Stimulated activated CD4-positive, alpha-beta T cell treated with anti-CD3 and anti-CD28 coated beads, Interleukin-1b, Interleukin-23, amount 100 ng/mL, for 4 hours (primary cell): ENCODE results near the gene HSD11B2.
A peak's percentile ranks its signal among the peaks of the same experiment; 100 is the strongest.

ENCODE experiments used
- DNase-seq, 2 donors: peaks; one replicate each; pipeline ENCODE4 v3.0.0-alpha.2; 2020; ENCODE audit warnings: low read depth in 2 of 2

The HSD11B2 gene

GRCh38 chr16:67396159-67397035 is 34.5 kb upstream of the HSD11B2 start:
- no peak for DNase-seq

GRCh38 chr16:67397036-67397801 is 33.7 kb upstream of the HSD11B2 start:
- no peak for DNase-seq

- no peak for DNase-seq
These were observed 32.9 kb upstream of the HSD11B2 start for GRCh38 chr16:67397812-67398545.

- DNase-seq = no peak
These were observed 32.2 kb upstream of the HSD11B2 start for GRCh38 chr16:67398546-67399217.

GRCh38 chr16:67399218-67399733 is 31.6 kb upstream of the HSD11B2 start:
- peak; percentile 21 to 50 for DNase-seq

GRCh38 chr16:67399749-67400704 is 30.9 kb upstream of the HSD11B2 start:
- no peak for DNase-seq

GRCh38 chr16:67400901-67401300 is 30.0 kb upstream of the HSD11B2 start:
- no peak for DNase-seq

- no peak for DNase-seq
These were observed 26.9 kb upstream of the HSD11B2 start for GRCh38 chr16:67403976-67404555.

GRCh38 chr16:67404740-67405226 is 26.1 kb upstream of the HSD11B2 start:
- DNase-seq = no peak

- DNase-seq = no peak
These were observed 25.6 kb upstream of the HSD11B2 start for GRCh38 chr16:67405336-67405735.

GRCh38 chr16:67406111-67406971 is 24.6 kb upstream of the HSD11B2 start:
- no peak for DNase-seq

GRCh38 chr16:67407176-67407787 is 23.6 kb upstream of the HSD11B2 start:
- DNase-seq = no peak

- no peak for DNase-seq
These were observed 23.0 kb upstream of the HSD11B2 start for GRCh38 chr16:67407788-67408452.

- DNase-seq = no peak
These were observed 21.3 kb upstream of the HSD11B2 start for GRCh38 chr16:67409631-67410030.

GRCh38 chr16:67411339-67411738 is 19.6 kb upstream of the HSD11B2 start:
- DNase-seq = no peak

GRCh38 chr16:67412294-67412693 is 18.6 kb upstream of the HSD11B2 start:
- DNase-seq = no peak

- no peak for DNase-seq
These were observed 16.7 kb upstream of the HSD11B2 start for GRCh38 chr16:67413978-67414911.
